Motor neuron (in vitro differentiated cells): ENCODE measurements around the gene FHOD1. TPM values are rescaled to one million over a fixed set of nuclear protein-coding genes. Genes with fewer than 3 reads are reported as not detected.

Experiments used
- ATAC-seq, 8 experiments: fragments of 200-7000 bp; cut with Tn5 transposase; replicated peaks in 6 of 8; 2 replicates each; pipeline ENCODE4 v1.8.0; 2021; ENCODE audit warnings: mild to moderate bottlenecking in 8 of 8, moderate library complexity in 8 of 8
- H3K27ac ChIP-seq, 2 donors: fragments of 250-450 bp; sonication (Bioruptor Pico); 2 replicates each; pipeline ENCODE4 v1.9.0; 2021; ENCODE audit warnings: antibody characterized with exemption in 2 of 2, mild to moderate bottlenecking in 2 of 2, moderate library complexity in 1 of 2
- H3K4me1 ChIP-seq, 2 donors: fragments of 250-450 bp; sonication (Bioruptor Pico); replicated peaks in 1 of 2; 2 replicates each; pipeline ENCODE4 v1.6.1; 2021; ENCODE audit warnings: antibody characterized with exemption in 2 of 2, mild to moderate bottlenecking in 2 of 2, moderate library complexity in 1 of 2
- H3K4me3 ChIP-seq, 5 donors: fragments of 250-450 bp; sonication (Bioruptor Pico); 2 replicates each; pipeline ENCODE4 v1.9.0; 2021; ENCODE audit warnings: antibody characterized with exemption in 5 of 5, mild to moderate bottlenecking in 5 of 5, moderate library complexity in 4 of 5
- WGBS, 10 experiments: fragments of 450-650 bp; shearing (Covaris generic); methylation state at CpG; one replicate each; pipeline ENCODE4 v1.0.0; 2022; 5-methylcytosine and 5-hydroxymethylcytosine counted together
- in situ Hi-C, 9 experiments: fragments of 400-800 bp; cut with MboI; loops; one replicate each; pipeline ENCODE4 v1.15.0; 2021; ENCODE audit warnings: low sequenced_read_pairs in 9 of 9, low pct_unique_long_range_greater_than_20kb in 2 of 9; ENCODE audit not compliant: unreplicated experiment in 9 of 9
- total RNA-seq, 8 experiments: library from RNA; unstranded; fragments of 300-600 nt; gene quantifications; 2 replicates each; pipeline versions ENCODE4 v1.2.3 to v1.2.4, GENCODE V29; 2022

FHOD1 gene
- total RNA-seq, 8 experiments from 2014 or later = 5.5 to 26.8 (median 12.1) TPM

- ATAC-seq = peak in 2 of 8 experiments; percentile 8 to 12
- in situ Hi-C loops = loop anchor here in 1 of 9 experiments (25.0 kb wide), 1 partner anchor 168 kb away; the partner anchor contains the start of gene ZDHHC1
- WGBS, 10 experiments = 0 to 88% (median 49%) methylated on average over 1 to 2 of the region's 5 CpGs; no CpG with 5 or more reads in 4 of the 10 experiments
Observed at GRCh38 chr16:67244387-67245185, 2.7 kb downstream of the FHOD1 start.

GRCh38 chr16:67243481-67243880, 3.8 kb downstream of the FHOD1 start:
- in situ Hi-C loops = loop anchor here in 1 of 9 experiments (25.0 kb wide), 1 partner anchor 169 kb away; the partner anchor contains the start of gene ZDHHC1
- H3K4me3 ChIP-seq = no peak overlapping the region
- H3K4me1 ChIP-seq = peaks cover 3 to 5% of the 10 kb centered on the region in 2 donors
- whole genome bisulfite sequencing, 10 experiments = 70 to 100% (median 90%) methylated on average over 1 to 4 of the region's 4 CpGs; no CpG with 5 or more reads in 5 of the 10 experiments
- H3K27ac ChIP-seq = no peak overlapping the region
- ATAC-seq = no peak

More at GRCh38 chr16:67244387-67245185, 2.7 kb downstream of the FHOD1 start:
- peaks cover 8 to 10% of the 10 kb centered on the region in 2 donors for H3K4me1 ChIP-seq
- H3K4me3 ChIP-seq = no peak overlapping the region
- H3K27ac ChIP-seq = no peak overlapping the region

GRCh38 chr16:67242138-67242730, 5.0 kb downstream of the FHOD1 start:
- no peak for ATAC-seq
- Histone ChIP-seq H3K4me3 (no peak overlapping the region), H3K4me1 (peaks cover 3 to 5% of the 10 kb centered on the region in 2 donors), H3K27ac (no peak overlapping the region)
- WGBS, 10 experiments = 60 to 100% methylated on average over 1 of the region's 4 CpGs; no CpG with 5 or more reads in 8 of the 10 experiments
- in situ Hi-C loops = loop anchor here in 1 of 9 experiments (25.0 kb wide), 1 partner anchor 170 kb away; the partner anchor contains the start of gene ZDHHC1

GRCh38 chr16:67241008-67241900, 6.0 kb downstream of the FHOD1 start:
- H3K4me1 ChIP-seq = peaks cover 3 to 5% of the 10 kb centered on the region in 2 donors
- WGBS, 10 experiments = 40 to 100% (median 73%) methylated on average over 1 to 5 of the region's 10 CpGs; no CpG with 5 or more reads in 4 of the 10 experiments
- no peak overlapping the region for H3K27ac ChIP-seq
- no peak overlapping the region for H3K4me3 ChIP-seq
- in situ Hi-C loops = loop anchor here in 1 of 9 experiments (25.0 kb wide), 1 partner anchor 171 kb away; the partner anchor contains the start of gene ZDHHC1
- peak in 5 of 8 experiments; percentile 2 to 12 (median 6) for ATAC-seq

- in situ Hi-C loops = loop anchor here in 1 of 9 experiments (25.0 kb wide), 1 partner anchor 172 kb away; the partner anchor contains the start of gene ZDHHC1
- ATAC-seq = no peak
- Histone ChIP-seq H3K4me3 (no peak overlapping the region), H3K27ac (no peak overlapping the region), H3K4me1 (peaks cover 5 to 6% of the 10 kb centered on the region in 2 donors)
- 80 to 100% (median 85%) methylated on average over 1 to 3 of the region's 4 CpGs; no CpG with 5 or more reads in 6 of the 10 experiments for WGBS, 10 experiments
Observed at GRCh38 chr16:67240506-67240905, 6.8 kb downstream of the FHOD1 start.

- in situ Hi-C loops = loop anchor here in 1 of 9 experiments (25.0 kb wide), 1 partner anchor 173 kb away; the partner anchor contains the start of gene ZDHHC1
- no peak overlapping the region for H3K4me3 ChIP-seq
- ATAC-seq = no peak
- peaks cover 3 to 6% of the 10 kb centered on the region in 2 donors for H3K4me1 ChIP-seq
- 82 to 100% methylated on average over 1 to 2 of the region's 9 CpGs; no CpG with 5 or more reads in 8 of the 10 experiments for WGBS, 10 experiments
- no peak overlapping the region for H3K27ac ChIP-seq
Observed at GRCh38 chr16:67238806-67239470, 8.3 kb downstream of the FHOD1 start.

- Histone ChIP-seq H3K27ac (no peak overlapping the region), H3K4me3 (no peak overlapping the region), H3K4me1 (peaks cover 3 to 6% of the 10 kb centered on the region in 2 donors)
- in situ Hi-C loops = loop anchor here in 1 of 9 experiments (25.0 kb wide), 1 partner anchor 174 kb away; the partner anchor contains the start of gene ZDHHC1
- 80 to 100% methylated on average over 1 of the region's 3 CpGs; no CpG with 5 or more reads in 8 of the 10 experiments for WGBS, 10 experiments
- no peak for ATAC-seq
Observed at GRCh38 chr16:67238278-67238575, 9.1 kb downstream of the FHOD1 start.

- Histone ChIP-seq H3K27ac (no peak overlapping the region), H3K4me3 (no peak overlapping the region), H3K4me1 (peaks cover 3 to 6% of the 10 kb centered on the region in 2 donors)
- in situ Hi-C loops = loop anchor here in 1 of 9 experiments (25.0 kb wide), 1 partner anchor 175 kb away; the partner anchor contains the start of gene ZDHHC1
- WGBS, 10 experiments = 41 to 100% (median 80%) methylated on average over 5 to 8 of the region's 16 CpGs; no CpG with 5 or more reads in 6 of the 10 experiments
- ATAC-seq = no peak
Observed at GRCh38 chr16:67237396-67238277, 9.6 kb downstream of the FHOD1 start.

GRCh38 chr16:67236563-67237395, 10.5 kb downstream of the FHOD1 start:
- H3K4me3 ChIP-seq = peak overlapping the region; percentile 8 to 33 (median 15)
- peak; percentile 46 to 82 (median 66) for ATAC-seq
- whole genome bisulfite sequencing, 10 experiments = 94% methylated on average over 3 of the region's 50 CpGs; no CpG with 5 or more reads in 9 of the 10 experiments
- peak overlapping the region in 1 of 2 donors; percentile 62 for H3K27ac ChIP-seq
- in situ Hi-C loops = loop anchor here in 1 of 9 experiments (25.0 kb wide), 1 partner anchor 176 kb away; the partner anchor contains the start of gene ZDHHC1
- H3K4me1 ChIP-seq = peaks cover 3 to 6% of the 10 kb centered on the region in 2 donors

- peaks cover 3 to 6% of the 10 kb centered on the region in 2 donors for H3K4me1 ChIP-seq
- H3K27ac ChIP-seq = peak overlapping the region in 1 of 2 donors; percentile 62
- WGBS, 10 experiments = 41 to 100% (median 72%) methylated on average over 1 to 11 of the region's 17 CpGs; no CpG with 5 or more reads in 3 of the 10 experiments
- ATAC-seq = peak in 7 of 8 experiments; percentile 5 to 68 (median 53)
- peak overlapping the region; percentile 8 to 33 (median 15) for H3K4me3 ChIP-seq
- in situ Hi-C loops = loop anchor here in 1 of 9 experiments (25.0 kb wide), 1 partner anchor 176 kb away; the partner anchor contains the start of gene ZDHHC1
Observed at GRCh38 chr16:67235816-67236562, 11.3 kb downstream of the FHOD1 start.
